SK-N-SH treated with all-trans-retinoic acid at 6 μM for 48 hours (cell line): Measurements from ENCODE around the gene MPHOSPH8.

Experiments
- ATAC-seq: fragments of 200-7000 bp; cut with Tn5 transposase; 3 replicates; pipeline ENCODE4 v1.9.1; 2020; ENCODE audit warnings: mild to moderate bottlenecking, moderate library complexity
- ARNTL ChIP-seq: fragments of 450-650 bp; formaldehyde crosslinking; IDR thresholded peaks from 2 replicates; pipeline ENCODE4 v1.5.0; 2020; ENCODE audit warnings: low read depth, mild to moderate bottlenecking, moderate library complexity, borderline replicate concordance
- BACH2 ChIP-seq: fragments of 250-450 bp; sonication (Bioruptor Pico); IDR thresholded peaks from 2 replicates; pipeline ENCODE4 v1.9.0; 2021; ENCODE audit warnings: mild to moderate bottlenecking, borderline replicate concordance
- CREB5 ChIP-seq: fragments of 250-450 bp; sonication (Bioruptor Pico); IDR thresholded peaks from 2 replicates; pipeline ENCODE4 v1.5.1; 2020; ENCODE audit warnings: low read depth, mild to moderate bottlenecking, moderate library complexity
- CSDC2 ChIP-seq: fragments of 250-450 bp; sonication (Bioruptor Pico); IDR thresholded peaks from 2 replicates; pipeline ENCODE4 v1.5.0; 2020; ENCODE audit warnings: mild to moderate bottlenecking, moderate library complexity
- ESRRG ChIP-seq: fragments of 250-450 bp; sonication (Bioruptor Pico); IDR thresholded peaks from 2 replicates; pipeline ENCODE4 v1.6.1; 2021; ENCODE audit warnings: mild to moderate bottlenecking
- ISL1 ChIP-seq: fragments of 250-450 bp; sonication (Bioruptor Pico); IDR thresholded peaks from 2 replicates; pipeline ENCODE4 v2.1.2; 2022; ENCODE audit warnings: mild to moderate bottlenecking, moderate library complexity
- PATZ1 ChIP-seq: fragments of 250-450 bp; sonication (Bioruptor Pico); IDR thresholded peaks from 2 replicates; pipeline ENCODE4 v1.8.0; 2020; ENCODE audit warnings: mild to moderate bottlenecking, moderate library complexity, borderline replicate concordance
- POU6F1 ChIP-seq: fragments of 250-450 bp; sonication (Bioruptor Pico); IDR thresholded peaks from 2 replicates; pipeline ENCODE4 v1.8.0; 2021; ENCODE audit warnings: low read depth, mild to moderate bottlenecking, moderate library complexity, borderline replicate concordance
- PPARA ChIP-seq: fragments of 250-450 bp; sonication (Bioruptor Pico); IDR thresholded peaks from 2 replicates; pipeline ENCODE4 v1.5.0; 2020; ENCODE audit warnings: mild to moderate bottlenecking, borderline replicate concordance
- RARB ChIP-seq: fragments of 250-450 bp; sonication (Bioruptor Pico); IDR thresholded peaks from 2 replicates; pipeline ENCODE4 v1.8.0; 2021; ENCODE audit warnings: mild to moderate bottlenecking, moderate library complexity
- SNAI2 ChIP-seq: fragments of 250-450 bp; sonication (Bioruptor Pico); IDR thresholded peaks from 2 replicates; pipeline ENCODE4 v1.5.0; 2020; ENCODE audit warnings: mild to moderate bottlenecking, moderate library complexity
- TOX ChIP-seq: fragments of 250-450 bp; sonication (Bioruptor Pico); IDR thresholded peaks from 2 replicates; pipeline ENCODE4 v1.8.0; 2021; ENCODE audit warnings: mild to moderate bottlenecking, moderate library complexity, borderline replicate concordance
- TSHZ2 ChIP-seq: fragments of 250-450 bp; sonication (Bioruptor Pico); IDR thresholded peaks from 2 replicates; pipeline ENCODE4 v1.5.0; 2020; ENCODE audit warnings: mild to moderate bottlenecking, moderate library complexity
- ZFP30 ChIP-seq: fragments of 450-650 bp; formaldehyde crosslinking; IDR thresholded peaks from 2 replicates; pipeline ENCODE4 v1.5.0; 2022; ENCODE audit warnings: mild to moderate bottlenecking, moderate library complexity
- ZNF565 ChIP-seq: fragments of 450-650 bp; formaldehyde crosslinking; conservative IDR thresholded peaks from 2 replicates; pipeline ENCODE4 v1.5.0; 2020; ENCODE audit warnings: low read depth, mild to moderate bottlenecking, moderate library complexity
- ZNF8 ChIP-seq: fragments of 450-650 bp; formaldehyde crosslinking; IDR thresholded peaks from 2 replicates; pipeline ENCODE4 v1.5.0; 2020; ENCODE audit warnings: mild to moderate bottlenecking, moderate library complexity
- TF ChIP-seq, protein P1 (sequence below): fragments of 250-450 bp; sonication (Bioruptor Pico); IDR thresholded peaks from 2 replicates; pipeline ENCODE4 v1.5.1; 2021; ENCODE audit warnings: mild to moderate bottlenecking, moderate library complexity

The MPHOSPH8 gene

DNA sequence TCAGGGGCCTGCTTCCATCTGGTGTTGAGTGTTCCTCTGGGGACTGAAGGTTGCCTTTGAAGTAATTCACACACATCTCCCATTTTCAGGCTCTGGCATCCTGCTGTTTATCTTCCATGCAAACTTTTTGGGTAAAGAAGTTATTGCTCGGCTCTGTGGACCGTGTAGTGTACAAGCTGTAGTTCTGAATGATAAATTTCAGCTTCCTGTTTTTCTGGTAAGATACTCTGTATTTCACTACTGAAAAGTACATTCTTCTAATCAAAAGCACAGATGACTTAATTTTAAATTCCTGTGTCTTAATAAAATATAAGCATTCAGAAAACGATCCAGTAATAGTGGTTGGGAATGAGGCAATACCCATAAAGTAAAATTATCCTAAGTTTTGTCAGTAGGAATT lies 36.7 kb downstream of the MPHOSPH8 start:
- ATAC-seq, result no peak
- TF ChIP-seq ISL1 (CRISPR knock-in tag) (no peak), PPARA (no peak), BACH2 (no peak), PATZ1 (no peak), ZFP30 (no peak), CSDC2 (no peak), POU6F1 (CRISPR knock-in tag) (no peak), CREB5 (CRISPR knock-in tag) (no peak)
- TF ChIP-seq, protein P1, sequence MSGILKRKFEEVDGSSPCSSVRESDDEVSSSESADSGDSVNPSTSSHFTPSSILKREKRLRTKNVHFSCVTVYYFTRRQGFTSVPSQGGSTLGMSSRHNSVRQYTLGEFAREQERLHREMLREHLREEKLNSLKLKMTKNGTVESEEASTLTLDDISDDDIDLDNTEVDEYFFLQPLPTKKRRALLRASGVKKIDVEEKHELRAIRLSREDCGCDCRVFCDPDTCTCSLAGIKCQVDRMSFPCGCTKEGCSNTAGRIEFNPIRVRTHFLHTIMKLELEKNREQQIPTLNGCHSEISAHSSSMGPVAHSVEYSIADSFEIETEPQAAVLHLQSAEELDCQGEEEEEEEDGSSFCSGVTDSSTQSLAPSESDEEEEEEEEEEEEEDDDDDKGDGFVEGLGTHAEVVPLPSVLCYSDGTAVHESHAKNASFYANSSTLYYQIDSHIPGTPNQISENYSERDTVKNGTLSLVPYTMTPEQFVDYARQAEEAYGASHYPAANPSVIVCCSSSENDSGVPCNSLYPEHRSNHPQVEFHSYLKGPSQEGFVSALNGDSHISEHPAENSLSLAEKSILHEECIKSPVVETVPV (CRISPR knock-in tag), result no peak

DNA sequence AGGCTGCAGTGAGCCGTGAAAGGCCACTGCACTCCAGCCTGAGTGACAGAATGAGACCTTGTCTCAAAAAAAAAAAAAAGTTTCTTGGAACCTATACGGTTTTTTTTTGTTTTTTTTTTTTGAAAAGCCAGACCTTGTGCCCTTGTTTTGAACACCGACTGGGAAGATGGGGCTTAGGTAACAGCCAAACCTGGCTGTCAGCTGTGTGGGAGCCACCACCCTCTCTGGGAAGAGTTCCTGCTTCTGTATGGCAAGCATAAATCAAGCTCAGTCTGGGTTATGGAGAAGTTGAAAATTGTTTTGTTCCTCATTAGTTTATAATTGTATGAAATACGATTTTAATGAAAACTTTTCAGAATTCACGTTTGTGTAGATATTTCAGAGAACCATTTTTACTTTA lies 39.5 kb downstream of the MPHOSPH8 start:
- no peak for ATAC-seq
- TF ChIP-seq ZNF8, result no peak
- TF ChIP-seq RARB (CRISPR knock-in tag), result no peak
- TF ChIP-seq, protein P1 (CRISPR knock-in tag), result no peak
- no peak for TF ChIP-seq ARNTL
- TF ChIP-seq ESRRG, result no peak
- TF ChIP-seq BACH2, result no peak
- TF ChIP-seq ZNF565 (CRISPR knock-in tag), result no peak
- TF ChIP-seq CREB5 (CRISPR knock-in tag), result no peak
- TF ChIP-seq TOX, result no peak
- TF ChIP-seq PPARA, result no peak

DNA sequence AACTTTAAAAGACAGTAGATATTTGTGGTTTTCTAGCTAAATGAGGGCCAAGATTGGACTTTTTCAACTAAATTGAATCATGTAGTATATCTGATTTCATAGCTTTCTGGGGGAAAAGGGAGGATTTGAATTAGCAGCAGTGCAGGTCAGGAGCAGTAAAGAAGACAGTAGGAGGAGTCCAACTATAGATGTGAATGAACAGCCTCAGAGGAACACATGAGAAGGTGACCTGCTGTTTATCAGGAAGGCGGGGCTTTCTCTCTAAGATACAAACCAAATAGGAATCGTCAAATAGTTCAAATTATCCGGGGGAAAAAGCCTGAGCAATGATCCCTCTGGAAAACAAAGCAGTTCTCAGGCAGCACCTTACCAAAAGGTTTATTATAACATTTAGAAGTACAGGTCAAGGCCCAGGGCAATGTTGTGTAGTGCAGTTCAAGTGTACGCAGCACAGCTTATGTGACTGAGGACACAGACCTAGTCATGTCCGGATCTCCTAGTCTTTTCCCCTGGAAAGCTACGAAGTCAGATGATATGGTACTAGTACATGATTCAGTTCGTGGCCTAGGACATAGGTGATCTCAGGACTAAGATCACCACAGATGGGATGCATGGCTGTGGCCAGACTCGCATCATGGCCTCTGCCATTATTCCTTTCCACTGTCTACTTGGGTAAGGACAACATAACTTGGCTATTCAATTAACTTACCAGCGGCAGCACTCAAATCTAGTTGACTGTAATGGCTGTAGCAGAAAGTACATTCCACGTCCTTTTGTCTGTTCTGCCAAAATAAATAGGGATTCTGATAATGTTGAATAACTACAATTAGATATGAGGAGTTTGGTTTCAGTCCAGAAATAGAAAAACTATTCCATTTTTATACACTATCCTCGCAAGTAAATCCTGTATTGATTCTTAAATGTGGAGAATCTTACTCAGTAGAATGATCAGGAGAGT lies 40.3 kb downstream of the MPHOSPH8 start:
- TF ChIP-seq ISL1 (CRISPR knock-in tag), result peak; percentile 25; the same call in 1 of the 2 replicates
- no peak for TF ChIP-seq BACH2
- peak; percentile 12; the same call in 1 of the 3 replicates for ATAC-seq

DNA sequence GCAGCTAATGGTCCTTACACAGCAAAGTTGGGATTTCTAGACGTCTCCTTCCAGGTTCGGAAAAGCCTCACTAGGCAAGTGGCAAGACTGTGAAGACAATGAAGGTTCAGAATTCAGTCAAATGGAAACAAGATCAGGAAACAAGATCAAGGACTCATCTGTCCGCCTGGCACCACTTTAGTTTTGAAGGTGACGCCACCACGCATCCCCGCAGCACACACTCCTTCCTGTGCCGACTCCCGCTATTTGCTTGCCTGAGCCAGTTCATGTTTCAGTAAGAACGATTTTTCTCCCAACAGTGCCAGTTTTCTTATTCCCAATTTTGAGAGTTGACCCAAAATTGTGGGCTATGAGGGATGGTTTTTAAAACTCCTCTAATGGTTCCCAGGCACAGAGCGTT lies 41.4 kb downstream of the MPHOSPH8 start:
- TF ChIP-seq TSHZ2 (CRISPR knock-in tag) (no peak), SNAI2 (CRISPR knock-in tag) (no peak), POU6F1 (CRISPR knock-in tag) (no peak), ZFP30 (no peak), TOX (no peak)

More for the DNA sequence above, 41.4 kb downstream of the MPHOSPH8 start:
- no peak for ATAC-seq
